PC-3 (cell line): ENCODE data around the gene SLMAP.

Experiments used
- CTCF ChIP-seq: fragments of 300-600 bp; sonication (generic); conservative IDR thresholded peaks from 2 replicates; pipeline ENCODE4 v1.5.1; 2017; ENCODE audit warnings: antibody characterized with exemption, low read depth, mild to moderate bottlenecking, low read length
- EZH2 ChIP-seq: fragments of 300-600 bp; sonication (generic); IDR thresholded peaks from one replicate; pipeline ENCODE4 v1.6.1; 2017; ENCODE audit warnings: antibody characterized with exemption, mild to moderate bottlenecking, low read length; ENCODE audit not compliant: unreplicated experiment

DNA sequence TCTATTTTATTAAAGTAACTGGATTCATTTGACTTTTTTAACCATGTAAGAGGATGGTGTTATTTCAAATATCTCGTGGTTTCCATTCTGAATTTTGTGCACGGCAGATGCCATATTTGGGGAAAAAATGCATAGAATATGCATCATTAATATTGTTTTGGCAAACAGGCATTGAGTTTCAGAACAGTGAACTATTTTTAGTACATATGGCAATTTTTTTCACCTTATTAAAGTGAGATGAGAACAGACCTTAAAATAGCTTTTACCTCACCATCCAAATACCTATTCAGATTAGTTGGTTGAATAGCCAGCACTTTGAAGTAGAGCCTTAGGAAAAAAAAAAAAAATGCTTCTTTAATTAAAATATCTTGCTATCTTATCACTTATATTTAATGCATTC lies 134.8 kb downstream of the SLMAP start:
- TF ChIP-seq EZH2 (no peak), CTCF (no peak)
